H9 (cell line): ENCODE data around the gene HPCAL1. TPM values are rescaled to one million over a fixed set of nuclear protein-coding genes. Genes with fewer than 3 reads are reported as not detected.

Experiments
- DNase-seq: peaks from one replicate; pipeline ENCODE4 v3.0.0-alpha.2; 2017
- H2AFZ ChIP-seq: one replicate; pipeline ENCODE4 v1.6.1; 2013; ENCODE audit warnings: mild to moderate bottlenecking, low read length, control low read depth, moderate library complexity
- H2AK5ac ChIP-seq: 2 replicates; pipeline ENCODE4 v1.6.1; 2013; ENCODE audit warnings: low read length, control low read depth, mixed read lengths; ENCODE audit not compliant: insufficient read length
- H2BK120ac ChIP-seq: one replicate; pipeline ENCODE4 v1.6.1; 2013; ENCODE audit warnings: low read depth, mild to moderate bottlenecking, low read length, control low read depth, inconsistent platforms; ENCODE audit not compliant: poor library complexity, severe bottlenecking
- H2BK12ac ChIP-seq: 2 replicates; pipeline ENCODE4 v1.6.1; 2013; ENCODE audit warnings: low read length, control low read depth, mixed read lengths, low read depth; ENCODE audit not compliant: insufficient read length
- H2BK15ac ChIP-seq: 2 replicates; pipeline ENCODE4 v1.6.1; 2013; ENCODE audit warnings: low read depth, low read length, control low read depth
- H2BK20ac ChIP-seq: one replicate; pipeline ENCODE4 v1.6.1; 2013; ENCODE audit warnings: low read depth, mild to moderate bottlenecking, low read length, control low read depth, inconsistent platforms; ENCODE audit not compliant: poor library complexity, severe bottlenecking
- H2BK5ac ChIP-seq: 2 replicates; pipeline ENCODE4 v1.6.1; 2013; ENCODE audit warnings: low read length, control low read depth, mixed read lengths; ENCODE audit not compliant: insufficient read length
- H3K14ac ChIP-seq: 2 replicates; pipeline ENCODE4 v1.6.1; 2013; ENCODE audit warnings: low read length, control low read depth; ENCODE audit not compliant: insufficient read depth
- H3K18ac ChIP-seq: 2 replicates; pipeline ENCODE4 v1.6.1; 2013; ENCODE audit warnings: low read depth, mild to moderate bottlenecking, mixed read lengths, low read length, control low read depth; ENCODE audit not compliant: insufficient read length
- H3K23ac ChIP-seq: 2 replicates; pipeline ENCODE4 v1.6.1; 2013; ENCODE audit warnings: low read length, control low read depth, mixed read lengths, low read depth; ENCODE audit not compliant: insufficient read length
- H3K23me2 ChIP-seq: 2 replicates; pipeline ENCODE4 v1.6.1; 2013; ENCODE audit warnings: low read depth, mild to moderate bottlenecking, mixed read lengths, low read length, control low read depth; ENCODE audit not compliant: insufficient read length, poor library complexity, severe bottlenecking
- H3K27ac ChIP-seq: 2 replicates; pipeline ENCODE4 v1.5.1; 2013; ENCODE audit warnings: low read length, control low read depth, mixed read lengths, low read depth; ENCODE audit not compliant: insufficient read length
- H3K27me3 ChIP-seq: 2 replicates; pipeline ENCODE4 v1.6.1; 2013; ENCODE audit warnings: low read length, control low read depth, inconsistent platforms; ENCODE audit not compliant: insufficient read depth
- H3K4ac ChIP-seq: 2 replicates; pipeline ENCODE4 v1.6.1; 2013; ENCODE audit warnings: low read depth, mild to moderate bottlenecking, control low read depth, inconsistent platforms, low read length, moderate library complexity
- H3K4me1 ChIP-seq: 2 replicates; pipeline ENCODE4 v1.6.1; 2013; ENCODE audit warnings: low read length, control low read depth, inconsistent platforms; ENCODE audit not compliant: insufficient read depth
- H3K4me2 ChIP-seq: 2 replicates; pipeline ENCODE4 v1.6.1; 2013; ENCODE audit warnings: low read length, control low read depth, mixed read lengths; ENCODE audit not compliant: insufficient read length, insufficient read depth
- H3K56ac ChIP-seq: 2 replicates; pipeline ENCODE4 v1.6.1; 2013; ENCODE audit warnings: low read depth, mild to moderate bottlenecking, mixed read lengths, low read length, control low read depth; ENCODE audit not compliant: insufficient read length
- H3K79me1 ChIP-seq: 2 replicates; pipeline ENCODE4 v1.6.1; 2013; ENCODE audit warnings: low read depth, mild to moderate bottlenecking, moderate library complexity, low read length, control low read depth, inconsistent platforms; ENCODE audit not compliant: insufficient read depth, poor library complexity, severe bottlenecking
- H3K79me2 ChIP-seq: 2 replicates; pipeline ENCODE4 v1.6.1; 2013; ENCODE audit warnings: low read length, control low read depth, inconsistent platforms; ENCODE audit not compliant: insufficient read depth
- H3K9ac ChIP-seq: 2 replicates; pipeline ENCODE4 v1.6.1; 2013; ENCODE audit warnings: low read length, control low read depth, mixed read lengths; ENCODE audit not compliant: insufficient read length; ENCODE audit errors: extremely low read depth
- H3K9me3 ChIP-seq: one replicate; pipeline ENCODE4 v1.6.1; 2013; ENCODE audit warnings: low read depth, low read length, inconsistent platforms; ENCODE audit not compliant: control insufficient read depth
- H3T11ph ChIP-seq: one replicate; pipeline ENCODE4 v1.6.1; 2013; ENCODE audit warnings: mild to moderate bottlenecking, low read length, control low read depth, inconsistent platforms
- H4K20me1 ChIP-seq: one replicate; pipeline ENCODE4 v1.6.1; 2013; ENCODE audit not compliant: control insufficient read depth, insufficient read length, insufficient read depth
- H4K5ac ChIP-seq: 2 replicates; pipeline ENCODE4 v1.6.1; 2013; ENCODE audit warnings: low read depth, mild to moderate bottlenecking, mixed read lengths, low read length, control low read depth; ENCODE audit not compliant: insufficient read length
- H4K8ac ChIP-seq: replicated peaks from 2 replicates; pipeline ENCODE4 v1.6.1; 2013; ENCODE audit warnings: low read length, control low read depth, mixed read lengths, low read depth; ENCODE audit not compliant: insufficient read length
- H4K91ac ChIP-seq: 2 replicates; pipeline ENCODE4 v1.6.1; 2013; ENCODE audit warnings: low read depth, mild to moderate bottlenecking, moderate library complexity, mixed read lengths, low read length, control low read depth; ENCODE audit not compliant: insufficient read length
- H3K27ac Mint-ChIP-seq, 3 experiments: 2 replicates in 2 of 3; 3 replicates in 1 of 3; pipeline ENCODE4 v1.8.0; 2020 to 2021; ENCODE audit warnings: mixed read lengths in 3 of 3, mild to moderate bottlenecking in 1 of 3, moderate library complexity in 1 of 3
- H3K27me3 Mint-ChIP-seq: 2 replicates; pipeline ENCODE4 v1.8.0; 2021; ENCODE audit warnings: low read depth, mild to moderate bottlenecking, moderate library complexity, mixed read lengths
- H3K36me3 Mint-ChIP-seq, 3 experiments: 2 replicates in 2 of 3; 3 replicates in 1 of 3; pipeline ENCODE4 v1.8.0; 2020 to 2021; ENCODE audit warnings: low read depth in 3 of 3, mixed read lengths in 3 of 3; ENCODE audit not compliant: insufficient read depth in 1 of 3
- H3K4me1 Mint-ChIP-seq, 2 experiments: 2 replicates each; pipeline ENCODE4 v1.8.0; 2020; ENCODE audit warnings: mixed read lengths in 2 of 2
- H3K4me3 Mint-ChIP-seq, 2 experiments: 2 replicates in 1 of 2; 3 replicates in 1 of 2; pipeline ENCODE4 v1.8.0; 2020 to 2021; ENCODE audit warnings: mild to moderate bottlenecking in 2 of 2, mixed read lengths in 2 of 2, moderate library complexity in 1 of 2
- H3K9me3 Mint-ChIP-seq, 2 experiments: 2 replicates in 1 of 2; 3 replicates in 1 of 2; pipeline ENCODE4 v1.8.0; 2020; ENCODE audit warnings: mild to moderate bottlenecking in 2 of 2, mixed read lengths in 2 of 2, moderate library complexity in 1 of 2
- WGBS: extraction: QIAGEN DNeasy Blood & Tissue Kit; methylation state at CpG from one replicate; pipeline ENCODE4 v1.1.7; 2013; ENCODE audit warnings: missing lambda C conversion rate, low lambda C conversion rate, mixed read lengths; ENCODE audit not compliant: insufficient read length; ENCODE audit errors: extremely low coverage; 5-methylcytosine and 5-hydroxymethylcytosine counted together
- total RNA-seq: library from RNA; stranded (reverse); gene quantifications from 2 replicates; pipeline ENCODE4 v1.2.1, GENCODE V29; 2021
- TF ChIP-seq, protein P1 (sequence below): fragments of 200-600 bp; sonication (generic); conservative IDR thresholded peaks from 3 replicates; pipeline ENCODE4 v1.8.0; 2021; ENCODE audit warnings: antibody characterized with exemption, mild to moderate bottlenecking

HPCAL1 gene
- total RNA-seq, 1 experiment from 2014 or later, result 4.7 TPM

DNA sequence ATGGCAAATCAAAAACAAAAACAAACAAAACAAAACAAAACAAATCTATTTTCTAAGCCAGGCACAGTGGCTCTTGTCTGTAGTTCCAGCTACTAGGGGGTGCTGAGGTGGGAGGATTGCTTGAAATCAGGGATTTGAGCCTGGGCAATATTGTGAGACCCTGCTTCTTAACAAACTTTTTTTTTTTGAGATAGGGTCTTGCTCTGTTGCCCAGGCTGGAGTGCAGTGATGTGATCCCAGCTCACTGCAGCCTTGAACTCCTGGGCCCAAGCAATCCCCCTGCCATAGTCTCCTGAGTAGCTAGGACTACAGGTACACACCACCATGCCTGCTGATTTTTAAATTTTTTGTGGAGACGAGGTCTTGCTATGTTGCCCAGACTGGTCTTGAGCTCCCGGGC lies 6.2 kb downstream of the HPCAL1 start:
- Histone ChIP-seq H2BK20ac (no peak overlapping the region), H4K8ac (no peak overlapping the region), H3K9me3 (no peaks in the 10 kb centered on the region), H3K23ac (no peak overlapping the region), H3K79me1 (no peaks in the 10 kb centered on the region), H3K27me3 (peaks cover 16% of the 10 kb centered on the region; the same call in 1 of the 2 replicates), H2BK12ac (no peak overlapping the region), H2BK15ac (no peak overlapping the region), H4K91ac (no peak overlapping the region), H3K18ac (no peak overlapping the region), H3K9ac (no peak overlapping the region), H3K27ac (no peak overlapping the region), H3T11ph (no peak overlapping the region), H3K56ac (no peak overlapping the region), H2AK5ac (no peak overlapping the region), H4K5ac (no peak overlapping the region), H3K4me1 (no peaks in the 10 kb centered on the region), H3K14ac (no peak overlapping the region), H2AFZ (no peak overlapping the region), H3K23me2 (peaks cover 13% of the 10 kb centered on the region), H4K20me1 (no peaks in the 10 kb centered on the region), H3K79me2 (no peaks in the 10 kb centered on the region), H2BK5ac (no peak overlapping the region), H3K4me2 (no peak overlapping the region), H2BK120ac (no peak overlapping the region), H3K4ac (no peak overlapping the region)
- TF ChIP-seq, protein P1, sequence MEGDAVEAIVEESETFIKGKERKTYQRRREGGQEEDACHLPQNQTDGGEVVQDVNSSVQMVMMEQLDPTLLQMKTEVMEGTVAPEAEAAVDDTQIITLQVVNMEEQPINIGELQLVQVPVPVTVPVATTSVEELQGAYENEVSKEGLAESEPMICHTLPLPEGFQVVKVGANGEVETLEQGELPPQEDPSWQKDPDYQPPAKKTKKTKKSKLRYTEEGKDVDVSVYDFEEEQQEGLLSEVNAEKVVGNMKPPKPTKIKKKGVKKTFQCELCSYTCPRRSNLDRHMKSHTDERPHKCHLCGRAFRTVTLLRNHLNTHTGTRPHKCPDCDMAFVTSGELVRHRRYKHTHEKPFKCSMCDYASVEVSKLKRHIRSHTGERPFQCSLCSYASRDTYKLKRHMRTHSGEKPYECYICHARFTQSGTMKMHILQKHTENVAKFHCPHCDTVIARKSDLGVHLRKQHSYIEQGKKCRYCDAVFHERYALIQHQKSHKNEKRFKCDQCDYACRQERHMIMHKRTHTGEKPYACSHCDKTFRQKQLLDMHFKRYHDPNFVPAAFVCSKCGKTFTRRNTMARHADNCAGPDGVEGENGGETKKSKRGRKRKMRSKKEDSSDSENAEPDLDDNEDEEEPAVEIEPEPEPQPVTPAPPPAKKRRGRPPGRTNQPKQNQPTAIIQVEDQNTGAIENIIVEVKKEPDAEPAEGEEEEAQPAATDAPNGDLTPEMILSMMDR, result no peak
- Mint-ChIP-seq H3K9me3 (no peaks in the 10 kb centered on the region), H3K27me3 (peaks cover 44% of the 10 kb centered on the region), H3K36me3 (no peaks in the 10 kb centered on the region), H3K27ac (no peak overlapping the region), H3K4me1 (peaks cover 12 to 16% of the 10 kb centered on the region in 2 experiments), H3K4me3 (no peak overlapping the region)
- no peak for DNase-seq
- no CpG with 5 or more reads among the region's 2 CpGs for WGBS
